ENCODE measurements around the gene SCFD2.

Gene SCFD2

DNA sequence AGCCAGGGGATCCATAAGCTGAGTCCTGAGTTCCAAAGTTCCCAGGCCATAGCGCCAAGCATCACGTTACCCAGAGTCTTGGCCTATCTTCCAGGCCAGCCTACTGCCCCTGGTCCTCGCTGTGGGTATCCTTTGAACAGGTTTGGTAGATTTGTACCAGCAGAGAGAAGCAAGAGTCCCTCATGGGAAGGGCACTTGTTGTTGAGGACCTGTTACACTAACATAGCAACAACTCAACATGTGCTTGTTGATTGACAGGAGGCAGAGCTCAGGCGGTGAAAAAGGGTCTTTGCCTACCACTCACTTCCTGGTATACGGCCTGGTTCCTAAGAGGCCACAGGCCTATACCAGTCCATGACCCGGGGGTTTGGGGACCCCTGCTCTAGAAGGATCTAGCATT is 365.3 kb downstream of the SCFD2 start:
- TF ChIP-seq FOXP2 (optimal IDR thresholded peaks at IDR 0.05; ENCODE audit: borderline replicate concordance, extremely low read depth, extremely low read length, insufficient read depth) (no peak), TAF1 (IDR thresholded peaks at IDR 0.05; ENCODE audit: borderline replicate concordance, insufficient read depth, low read length) (no peak), POLR2AphosphoS5 (IDR thresholded peaks at IDR 0.05; ENCODE audit: low read depth, low read length) (no peak), SIN3A (IDR thresholded peaks at IDR 0.05; ENCODE audit: borderline replicate concordance, insufficient read depth, low read length) (no peak)
- TF ChIP-seq, protein P1, sequence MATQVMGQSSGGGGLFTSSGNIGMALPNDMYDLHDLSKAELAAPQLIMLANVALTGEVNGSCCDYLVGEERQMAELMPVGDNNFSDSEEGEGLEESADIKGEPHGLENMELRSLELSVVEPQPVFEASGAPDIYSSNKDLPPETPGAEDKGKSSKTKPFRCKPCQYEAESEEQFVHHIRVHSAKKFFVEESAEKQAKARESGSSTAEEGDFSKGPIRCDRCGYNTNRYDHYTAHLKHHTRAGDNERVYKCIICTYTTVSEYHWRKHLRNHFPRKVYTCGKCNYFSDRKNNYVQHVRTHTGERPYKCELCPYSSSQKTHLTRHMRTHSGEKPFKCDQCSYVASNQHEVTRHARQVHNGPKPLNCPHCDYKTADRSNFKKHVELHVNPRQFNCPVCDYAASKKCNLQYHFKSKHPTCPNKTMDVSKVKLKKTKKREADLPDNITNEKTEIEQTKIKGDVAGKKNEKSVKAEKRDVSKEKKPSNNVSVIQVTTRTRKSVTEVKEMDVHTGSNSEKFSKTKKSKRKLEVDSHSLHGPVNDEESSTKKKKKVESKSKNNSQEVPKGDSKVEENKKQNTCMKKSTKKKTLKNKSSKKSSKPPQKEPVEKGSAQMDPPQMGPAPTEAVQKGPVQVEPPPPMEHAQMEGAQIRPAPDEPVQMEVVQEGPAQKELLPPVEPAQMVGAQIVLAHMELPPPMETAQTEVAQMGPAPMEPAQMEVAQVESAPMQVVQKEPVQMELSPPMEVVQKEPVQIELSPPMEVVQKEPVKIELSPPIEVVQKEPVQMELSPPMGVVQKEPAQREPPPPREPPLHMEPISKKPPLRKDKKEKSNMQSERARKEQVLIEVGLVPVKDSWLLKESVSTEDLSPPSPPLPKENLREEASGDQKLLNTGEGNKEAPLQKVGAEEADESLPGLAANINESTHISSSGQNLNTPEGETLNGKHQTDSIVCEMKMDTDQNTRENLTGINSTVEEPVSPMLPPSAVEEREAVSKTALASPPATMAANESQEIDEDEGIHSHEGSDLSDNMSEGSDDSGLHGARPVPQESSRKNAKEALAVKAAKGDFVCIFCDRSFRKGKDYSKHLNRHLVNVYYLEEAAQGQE (IDR thresholded peaks at IDR 0.05; ENCODE audit: insufficient read depth in 1 of 2, low read depth in 2 of 2, low read length in 2 of 2), result no peak

- TF ChIP-seq TAF1 (IDR thresholded peaks at IDR 0.05; ENCODE audit: borderline replicate concordance, insufficient read depth, low read length) (no peak), POLR2AphosphoS5 (IDR thresholded peaks at IDR 0.05; ENCODE audit: low read depth, low read length) (no peak), SIN3A (IDR thresholded peaks at IDR 0.05; ENCODE audit: borderline replicate concordance, insufficient read depth, low read length) (no peak)
Measured at GRCh38 chr4:52999626-53000025, 366.2 kb downstream of the SCFD2 start.

GRCh38 chr4:52998413-52998812 is 367.4 kb downstream of the SCFD2 start:
- TF ChIP-seq SIN3A (IDR thresholded peaks at IDR 0.05; ENCODE audit: borderline replicate concordance, insufficient read depth, low read length) (no peak), TAF1 (IDR thresholded peaks at IDR 0.05; ENCODE audit: borderline replicate concordance, insufficient read depth, low read length) (no peak), POLR2AphosphoS5 (IDR thresholded peaks at IDR 0.05; ENCODE audit: low read depth, low read length) (no peak), FOXP2 (optimal IDR thresholded peaks at IDR 0.05; ENCODE audit: borderline replicate concordance, extremely low read depth, extremely low read length, insufficient read depth) (no peak)
- TF ChIP-seq, protein P1 (IDR thresholded peaks at IDR 0.05; ENCODE audit: insufficient read depth in 1 of 2, low read depth in 2 of 2, low read length in 2 of 2), result no peak

- no peak for TF ChIP-seq FOXP2 (optimal IDR thresholded peaks at IDR 0.05; ENCODE audit: borderline replicate concordance, extremely low read depth, extremely low read length, insufficient read depth)
- TF ChIP-seq TAF1 (IDR thresholded peaks at IDR 0.05; ENCODE audit: borderline replicate concordance, insufficient read depth, low read length), result no peak
- TF ChIP-seq, protein P1 (IDR thresholded peaks at IDR 0.05; ENCODE audit: insufficient read depth in 1 of 2, low read depth in 2 of 2, low read length in 2 of 2), result no peak
- TF ChIP-seq POLR2AphosphoS5 (IDR thresholded peaks at IDR 0.05; ENCODE audit: low read depth, low read length), result no peak
- no peak for TF ChIP-seq SIN3A (IDR thresholded peaks at IDR 0.05; ENCODE audit: borderline replicate concordance, insufficient read depth, low read length)
Measured at GRCh38 chr4:52997132-52997416, 368.8 kb downstream of the SCFD2 start.

DNA sequence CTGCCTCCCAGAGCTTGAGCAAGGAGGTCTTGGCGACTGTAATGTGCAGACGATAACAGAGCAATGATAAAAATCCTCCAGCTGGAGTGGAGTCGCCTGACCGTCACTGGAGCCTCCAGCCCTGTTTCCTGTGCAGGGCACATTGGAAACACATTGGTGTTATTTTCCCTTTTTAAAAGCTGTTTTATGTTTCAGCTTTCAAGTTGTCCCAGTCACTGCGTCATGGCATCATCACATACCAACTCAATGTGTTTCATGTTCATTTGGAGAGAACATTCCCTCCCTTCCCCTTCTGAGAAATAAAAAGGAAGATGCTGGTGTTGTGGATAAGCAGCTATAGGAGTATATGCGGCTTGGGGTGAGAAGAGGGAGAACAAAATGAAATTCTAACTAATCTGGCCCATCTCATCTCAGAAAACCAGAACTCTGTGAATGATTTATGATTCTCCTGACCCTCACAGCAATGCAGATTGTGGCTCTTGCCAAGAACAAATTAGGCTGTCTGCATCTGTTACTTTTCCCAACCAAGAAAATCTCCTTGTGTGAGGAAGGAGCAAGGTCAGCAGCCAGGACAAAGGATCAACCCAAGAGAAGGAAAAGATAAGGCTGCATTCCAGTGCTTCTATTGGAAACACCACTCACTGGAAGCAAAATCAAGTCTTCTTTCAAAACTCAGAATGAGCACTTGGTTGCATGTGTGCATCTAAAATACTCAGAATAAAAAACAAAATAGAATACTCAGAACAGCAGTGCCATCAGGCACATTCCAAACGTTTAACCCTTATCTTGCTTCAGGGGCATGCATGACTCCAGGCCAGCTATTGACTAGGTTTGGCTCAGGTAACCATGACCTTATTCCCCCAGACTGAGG is 369.4 kb downstream of the SCFD2 start:
- TF ChIP-seq SIN3A (IDR thresholded peaks at IDR 0.05; ENCODE audit: borderline replicate concordance, insufficient read depth, low read length), result no peak
- TF ChIP-seq, protein P1 (IDR thresholded peaks at IDR 0.05; ENCODE audit: insufficient read depth in 1 of 2, low read depth in 2 of 2, low read length in 2 of 2), result no peak

Data from PFSK-1 (cell line).